ENCODE data around the gene OR4C6.

OR4C6 gene

DNA sequence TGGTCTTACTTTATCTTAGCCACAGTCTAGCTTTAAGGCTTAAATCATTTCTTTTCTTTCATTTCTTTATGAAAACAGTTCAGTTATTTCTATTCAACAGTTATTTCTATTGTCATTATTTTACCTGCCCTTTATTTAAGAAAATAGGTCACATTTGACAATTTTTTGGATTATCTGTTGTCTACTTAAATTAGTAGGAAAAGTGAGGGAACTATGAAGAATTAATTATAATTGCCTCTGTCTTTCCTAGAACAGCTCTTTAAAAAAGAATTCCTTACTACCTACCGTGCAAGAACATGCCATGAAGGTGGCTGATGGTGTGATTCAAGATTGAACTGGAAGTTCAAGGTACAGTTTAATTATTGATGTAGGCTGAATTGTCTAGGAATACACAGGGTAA is at the start of gene OR4C6:
Gene OR4C6 (plus strand): TSS at position 301 of the 400 bp plus-strand sequence. CDS start 2,966 bp downstream, outside the sequence.
- DNase-seq = no peak

DNA sequence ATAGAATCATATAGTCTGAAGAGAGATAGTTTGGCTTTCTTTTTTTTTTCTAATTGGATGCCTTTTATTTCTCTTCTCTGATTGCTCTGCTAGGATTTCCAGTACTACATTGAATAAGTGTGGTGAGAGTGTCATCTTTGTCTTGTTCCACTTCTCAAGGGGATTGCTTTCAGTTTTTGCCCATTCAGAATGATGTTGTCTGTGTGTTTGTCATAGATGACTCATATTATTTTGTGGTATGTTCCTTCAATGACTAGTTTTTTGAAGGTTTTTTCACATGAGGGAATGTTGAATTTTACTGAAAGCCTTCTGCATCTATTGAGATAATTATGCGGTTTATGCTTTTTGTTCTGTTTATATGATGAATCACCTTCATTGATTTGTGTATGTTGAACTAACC is 37.5 kb upstream of the OR4C6 start:
- no peak for DNase-seq

DNA sequence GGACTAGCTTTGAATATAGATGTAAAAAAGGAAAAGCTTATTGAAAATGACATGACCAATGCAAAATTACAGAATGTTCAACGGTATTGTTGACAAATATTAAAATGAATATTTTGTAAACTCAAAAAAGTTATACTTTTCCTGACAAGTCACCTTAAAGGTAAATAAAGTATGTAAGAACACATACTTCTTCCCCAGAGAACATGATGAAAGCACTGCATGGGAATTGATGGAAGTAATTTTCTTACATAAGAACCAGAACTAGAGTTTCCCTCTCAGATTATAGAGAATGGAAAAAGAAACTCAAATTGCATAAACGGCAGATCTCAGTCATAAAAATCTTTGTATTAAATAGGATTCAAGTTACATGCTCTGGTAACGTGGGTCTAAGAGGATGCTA is 27.2 kb upstream of the OR4C6 start, which contains the start of gene OR4P4:
Gene OR4P4 (plus strand): TSS at position 301 of the 400 bp plus-strand sequence.
- DNase-seq = no peak

DNA sequence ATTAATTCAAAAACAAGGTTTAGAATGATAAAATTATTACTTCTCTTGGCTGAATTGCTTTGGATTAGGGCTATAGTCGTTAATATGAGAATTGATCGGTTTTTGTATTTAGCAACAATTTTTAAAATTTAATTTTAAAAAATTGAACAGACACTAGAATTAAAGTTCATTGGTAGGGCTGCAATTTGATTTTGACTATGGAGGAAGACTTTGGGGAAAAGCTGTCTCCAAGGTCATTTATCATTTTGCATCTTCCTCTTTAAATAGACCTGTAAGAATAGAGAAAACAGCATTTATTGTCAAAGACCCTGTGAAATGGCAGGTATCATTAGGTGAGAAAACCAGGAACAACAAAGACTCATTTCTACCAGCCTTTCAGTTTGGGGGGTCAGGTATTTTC is 14.0 kb upstream of the OR4C6 start, which contains the start of gene OR4S2:
Gene OR4S2 (plus strand): TSS at position 301 of the 400 bp plus-strand sequence. CDS start 2,577 bp downstream, outside the sequence.
- no peak for DNase-seq

DNA sequence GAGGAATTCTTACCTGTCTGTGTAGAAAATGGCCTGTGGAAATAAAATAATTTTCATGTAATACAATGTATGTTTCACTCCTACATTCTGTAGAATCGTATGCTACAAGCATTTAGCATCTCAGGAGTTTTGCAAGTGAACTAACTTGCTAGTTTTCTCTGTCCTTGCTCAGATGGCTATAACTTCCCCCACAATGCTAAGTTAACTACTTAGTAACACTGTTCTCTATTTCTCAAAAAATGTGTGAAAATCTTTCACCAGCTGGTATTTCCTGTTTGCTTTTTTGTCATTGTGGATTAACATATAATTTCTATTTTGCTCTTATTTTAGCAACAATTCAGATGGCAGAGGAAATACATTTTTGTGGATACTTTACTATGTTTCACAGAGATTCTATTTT is 9.4 kb upstream of the OR4C6 start:
- DNase-seq = no peak

DNA sequence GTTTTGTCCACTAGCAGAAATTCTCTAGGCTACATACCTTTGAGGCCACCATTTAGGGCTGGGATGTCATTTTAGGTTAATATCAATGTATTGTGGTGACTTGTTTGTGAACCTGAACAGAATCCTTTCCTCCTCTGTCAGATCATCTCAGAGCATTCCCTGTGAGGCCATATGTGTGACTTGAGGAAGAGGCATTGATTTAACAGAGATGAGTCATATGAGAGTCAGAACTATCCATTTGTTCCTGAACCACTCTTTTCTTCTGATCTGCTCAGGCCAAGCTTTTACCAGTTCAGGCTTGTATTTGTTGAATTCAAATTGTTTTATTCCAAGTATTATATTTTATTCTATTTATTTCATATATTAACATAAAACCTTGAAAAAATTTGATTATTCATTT is 6.9 kb upstream of the OR4C6 start:
- DNase-seq = no peak

DNA sequence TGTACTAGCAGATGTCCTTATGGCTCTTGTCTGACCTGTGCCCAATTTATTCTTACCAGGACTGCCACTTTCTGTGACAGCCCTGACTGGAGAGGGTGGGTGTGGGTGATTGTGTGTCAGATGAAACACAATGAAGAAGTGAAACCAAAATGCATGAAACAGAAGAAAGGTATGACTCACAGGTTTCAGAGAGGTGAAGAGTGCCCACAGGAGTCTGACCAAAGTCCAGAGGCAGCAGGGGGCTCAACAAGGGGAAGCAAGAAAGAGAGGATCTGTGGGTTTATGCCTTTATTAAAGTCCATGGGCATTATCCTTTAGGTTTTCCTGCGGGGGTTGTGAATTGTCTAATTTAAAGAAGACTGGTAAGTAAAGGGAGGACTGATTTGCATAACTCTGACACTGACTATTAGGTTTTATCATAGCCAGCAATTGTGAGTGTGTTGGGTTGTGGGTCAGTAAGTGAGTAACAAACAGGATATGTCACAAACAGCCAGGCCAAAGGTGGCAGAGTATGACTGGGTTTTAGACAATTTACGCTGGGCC is 3.9 kb upstream of the OR4C6 start:
- DNase-seq = no peak

DNA sequence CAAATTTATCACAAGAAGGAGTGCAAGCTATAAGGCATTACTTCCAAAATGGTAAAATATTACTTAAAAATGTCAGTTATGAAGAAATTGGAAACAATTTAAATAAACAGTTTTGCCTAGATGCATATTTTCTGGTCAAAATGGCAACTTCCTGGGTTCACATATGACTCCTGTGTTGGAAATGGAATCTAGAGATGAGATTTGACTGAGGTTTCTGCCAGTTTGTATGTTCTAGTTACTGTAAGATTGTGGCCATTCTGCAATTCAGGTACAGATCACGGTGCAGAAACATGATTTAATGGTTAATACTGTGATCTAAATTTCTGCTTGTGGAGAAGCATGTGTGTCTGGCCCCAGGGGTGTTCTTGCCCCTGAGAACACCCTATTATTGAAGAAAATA is 3.4 kb upstream of the OR4C6 start:
- DNase-seq = no peak

DNA sequence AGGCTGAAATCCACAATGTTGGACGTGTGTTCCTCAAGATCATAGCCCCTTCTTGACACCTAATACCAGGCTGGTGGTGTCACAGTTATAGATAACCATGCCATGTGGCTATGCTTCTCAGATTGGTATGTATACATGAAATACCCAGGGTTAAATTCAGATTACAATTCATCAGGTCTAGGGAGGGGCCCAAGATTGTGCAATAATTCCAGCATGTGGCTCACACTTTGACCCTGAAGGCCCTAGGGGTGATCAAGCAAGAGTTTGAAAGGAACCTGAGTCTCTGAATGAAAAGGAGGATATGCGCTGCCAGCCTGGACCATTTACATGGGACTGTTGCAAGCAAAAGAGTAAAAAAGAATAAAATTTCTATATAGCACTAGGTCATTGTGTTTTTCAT is 7.4 kb downstream of the OR4C6 start:
- no peak for DNase-seq

DNA sequence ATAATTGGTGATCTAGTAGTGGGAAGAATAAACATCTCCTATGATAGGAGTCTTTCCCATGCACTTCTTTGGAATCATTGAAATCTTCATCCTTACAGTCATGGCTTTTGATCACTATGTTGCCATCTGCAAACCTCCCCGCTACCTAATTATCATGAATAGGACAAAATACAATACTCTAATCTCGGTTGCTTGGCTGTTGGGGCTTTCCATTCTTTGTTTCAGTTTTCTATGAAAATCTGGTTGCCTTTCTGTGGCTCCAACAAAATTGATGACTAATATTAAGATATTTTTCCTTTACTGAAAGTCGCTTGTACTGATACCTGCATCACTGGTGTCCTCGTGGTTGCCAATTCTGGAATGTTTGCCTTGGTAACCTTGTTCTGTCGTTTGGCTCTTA is 11.9 kb downstream of the OR4C6 start:
- DNase-seq = no peak

DNA sequence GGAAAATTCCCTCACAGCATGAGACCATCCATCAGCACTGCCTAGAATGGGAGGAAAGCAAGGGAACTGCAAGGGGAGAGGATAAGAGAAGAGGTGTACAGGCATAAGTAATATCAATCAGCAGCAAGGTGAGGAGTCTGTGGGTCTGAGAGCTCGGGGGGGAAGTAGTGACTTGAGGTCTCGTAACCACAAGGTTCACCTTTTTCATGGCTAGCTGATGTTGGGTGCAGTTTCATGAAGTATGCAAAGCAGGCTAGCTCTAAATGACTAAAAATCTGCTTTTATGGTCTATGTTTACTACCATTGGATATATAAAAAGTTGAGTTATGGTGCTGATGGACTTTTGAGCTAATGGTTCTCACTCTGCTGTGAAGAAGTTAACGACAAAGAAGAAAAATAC is 35.8 kb downstream of the OR4C6 start:
- DNase-seq = no peak

DNA sequence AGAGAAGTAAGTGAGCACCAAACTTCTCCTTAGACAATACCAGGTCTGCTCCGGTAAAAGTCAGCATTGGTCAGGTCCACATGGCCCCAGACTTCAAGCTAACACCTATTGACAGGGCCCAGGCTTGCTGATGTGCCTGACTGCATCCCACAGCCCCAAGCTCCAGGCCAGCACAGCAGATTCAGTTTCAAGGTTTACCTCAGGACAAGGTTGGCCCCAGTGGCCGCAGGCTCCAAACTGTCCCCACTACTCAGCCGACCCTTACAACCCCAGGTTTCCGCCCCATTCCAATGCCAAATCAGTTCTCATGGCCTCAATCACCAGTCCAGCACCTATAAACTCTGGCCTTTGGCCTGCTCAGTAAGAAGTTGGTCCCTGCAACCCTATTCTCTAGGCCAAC is 39.4 kb downstream of the OR4C6 start:
- DNase-seq = no peak

DNA sequence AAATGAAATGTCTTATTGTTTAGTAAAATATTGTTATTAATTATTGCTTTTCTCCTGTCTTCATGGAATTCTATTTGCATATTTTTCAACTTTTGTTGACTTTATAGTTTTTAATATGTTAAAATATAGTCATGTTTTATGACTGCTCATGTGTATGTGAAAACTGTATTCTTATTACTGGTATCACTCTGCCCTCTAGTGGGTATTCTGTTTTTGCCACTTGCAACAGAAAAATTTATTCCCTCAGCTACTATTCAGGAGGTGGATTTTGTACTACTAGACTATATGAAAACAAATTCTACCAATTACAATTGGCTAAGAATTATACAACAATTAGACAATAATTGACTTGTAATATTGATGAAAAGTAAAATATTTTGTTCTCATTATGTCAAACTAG is 45.0 kb downstream of the OR4C6 start:
- no peak for DNase-seq

DNA sequence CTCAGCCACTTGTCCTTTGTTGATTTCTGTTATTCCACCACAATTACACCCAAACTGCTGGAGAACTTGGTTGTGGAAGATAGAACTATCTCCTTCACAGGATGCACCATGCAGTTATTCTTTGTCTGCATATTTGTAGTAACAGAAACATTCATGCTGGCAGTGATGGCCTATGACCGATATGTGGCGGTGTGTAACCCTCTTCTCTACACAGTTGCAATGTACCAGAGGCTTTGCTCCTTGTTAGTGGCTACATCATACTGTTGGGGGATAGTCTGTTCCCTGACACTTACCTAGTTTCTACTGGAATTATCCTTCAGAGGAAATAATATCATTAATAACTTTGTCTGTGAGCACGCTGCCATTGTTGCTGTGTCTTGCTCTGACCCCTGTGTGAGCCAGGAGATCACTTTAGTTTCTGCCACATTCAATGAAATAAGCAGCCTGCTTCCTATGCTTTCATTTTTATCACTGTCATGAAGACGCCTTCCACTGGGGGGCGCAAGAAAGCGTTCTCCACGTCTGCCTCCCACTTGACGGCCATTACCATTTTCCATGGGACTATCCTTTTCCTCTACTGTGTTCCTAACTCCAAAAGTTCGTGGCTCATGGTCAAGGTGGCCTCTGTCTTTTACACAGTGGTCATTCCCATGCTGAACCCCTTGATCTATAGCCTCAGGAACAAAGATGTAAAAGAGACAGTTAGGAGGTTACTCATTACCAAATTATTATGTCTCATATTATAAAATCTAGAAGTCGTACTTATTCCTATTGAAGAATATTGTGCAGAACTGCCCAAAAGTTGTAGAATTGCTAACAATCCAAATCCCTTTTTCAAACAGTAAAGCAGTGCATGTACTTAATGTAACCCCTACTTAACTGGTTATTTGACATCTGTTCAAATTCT is 53.2 kb downstream of the OR4C6 start:
- no peak for DNase-seq

Measured in CD4-positive, alpha-beta T cell treated with Interleukin-4 for 4 hours (primary cell).